HG03025 (cell line): Measurements from ENCODE around the gene KAT8.

ENCODE experiments used
- ATAC-seq: cut with Tn5 transposase; IDR thresholded peaks from one replicate; pipeline ENCODE4 v1.9.1; 2021; ENCODE audit warnings: mild to moderate bottlenecking, moderate library complexity; ENCODE audit not compliant: unreplicated experiment, low FRiP score

The KAT8 gene

GRCh38 chr16:31106509-31107464, 10.7 kb upstream of the KAT8 start:
- ATAC-seq = no peak

GRCh38 chr16:31107465-31107867, 10.0 kb upstream of the KAT8 start:
- no peak for ATAC-seq

GRCh38 chr16:31108035-31108793, 9.2 kb upstream of the KAT8 start, which contains the start of gene BCKDK:
Gene BCKDK, plus strand, starts transcription at chr16:31108386. Its CDS starts 838 bp downstream, at chr16:31109224.
- ATAC-seq = no peak

- no peak for ATAC-seq
Observed at GRCh38 chr16:31108794-31109558, 8.5 kb upstream of the KAT8 start.

- ATAC-seq = no peak
Observed at GRCh38 chr16:31109622-31110021, 7.8 kb upstream of the KAT8 start.

GRCh38 chr16:31110106-31111034, 7.1 kb upstream of the KAT8 start:
- no peak for ATAC-seq

- no peak for ATAC-seq
Observed at GRCh38 chr16:31111881-31112466, 5.5 kb upstream of the KAT8 start.

GRCh38 chr16:31112711-31113110, 4.8 kb upstream of the KAT8 start:
- no peak for ATAC-seq

- ATAC-seq = no peak
Observed at GRCh38 chr16:31113121-31114120, 4.0 kb upstream of the KAT8 start.

- ATAC-seq = no peak
Observed at GRCh38 chr16:31114468-31114867, 3.0 kb upstream of the KAT8 start.

- ATAC-seq = no peak
Observed at GRCh38 chr16:31118223-31119155, 1.0 kb downstream of the KAT8 start.

GRCh38 chr16:31120129-31120528, 2.7 kb downstream of the KAT8 start:
- no peak for ATAC-seq

GRCh38 chr16:31125844-31126243, 8.4 kb downstream of the KAT8 start:
- ATAC-seq = no peak

- ATAC-seq = no peak
Observed at GRCh38 chr16:31127182-31127581, 9.7 kb downstream of the KAT8 start.

- no peak for ATAC-seq
Observed at GRCh38 chr16:31128711-31129567, 11.5 kb downstream of the KAT8 start.
